B cell (primary cell): ENCODE data around the gene MAPK1. TPM values are rescaled to one million over a fixed set of nuclear protein-coding genes. Genes with fewer than 3 reads are reported as not detected.
"Not testable (repeated sequence)": the region's sequence is repeated elsewhere in the genome, so short reads cannot be mapped to it uniquely, and the experiment has no call there.

Experiments used
- ATAC-seq: fragments of 200-7000 bp; cut with Tn5 transposase; one replicate; pipeline ENCODE4 v1.10.0; 2021; ENCODE audit warnings: low read depth, mild to moderate bottlenecking, moderate number of reproducible peaks, moderate library complexity
- CTCF ChIA-PET: fragments of 350-600 bp; sonication (Branson Sonifier 250); formaldehyde crosslinking; loops from one replicate; lab custom pipeline; 2021; ENCODE audit warnings: antibody characterized with exemption, inconsistent platforms; lab: Charles Lee
- POLR2A ChIA-PET: fragments of 350-600 bp; sonication (Branson Sonifier 250); formaldehyde crosslinking; loops from one replicate; lab custom pipeline; 2021; ENCODE audit warnings: antibody characterized with exemption; lab: Charles Lee
- DNase-seq: peaks from one replicate; pipeline ENCODE4 v3.0.0; 2013
- H2AFZ ChIP-seq: 2 replicates; pipeline ENCODE4 v1.6.1; 2012; ENCODE audit warnings: mild to moderate bottlenecking, low read depth, low read length; ENCODE audit not compliant: insufficient read depth, poor library complexity, severe bottlenecking
- H3K27ac ChIP-seq, 2 donors: 1 replicate in 1 of 2; 2 replicates in 1 of 2; pipeline ENCODE4 v1.5.1; 2012 to 2013; ENCODE audit warnings: low read length in 2 of 2, mild to moderate bottlenecking in 2 of 2, moderate library complexity in 1 of 2
- H3K27me3 ChIP-seq, 4 experiments: fragments of 200-600 bp in 1 of 4; sonication (generic) in 1 of 4; replicated peaks in 1 of 4; 1 replicate in 2 of 4; 2 replicates in 2 of 4; pipeline versions ENCODE4 v1.6.1 to v1.7.0; 2013 to 2016; ENCODE audit warnings: low read length in 3 of 4, mild to moderate bottlenecking in 2 of 4, mixed read lengths in 1 of 4, moderate library complexity in 1 of 4; ENCODE audit not compliant: insufficient read depth in 4 of 4, control insufficient read depth in 3 of 4; ENCODE audit errors: control extremely low read depth in 1 of 4
- H3K36me3 ChIP-seq, 2 experiments: replicated peaks in 1 of 2; 1 replicate in 1 of 2; 2 replicates in 1 of 2; pipeline versions ENCODE4 v1.6.1 to v1.7.1; 2013; ENCODE audit warnings: low read length in 1 of 2; ENCODE audit not compliant: insufficient read depth in 2 of 2, control insufficient read depth in 1 of 2; ENCODE audit errors: control extremely low read depth in 1 of 2, extremely low read depth in 1 of 2
- H3K4me1 ChIP-seq, 2 donors: fragments of 200-600 bp in 1 of 2; sonication (generic) in 1 of 2; 1 replicate in 1 of 2; 2 replicates in 1 of 2; pipeline versions ENCODE4 v1.5.1 to v1.6.1; 2013 to 2017; ENCODE audit warnings: low read length in 2 of 2; ENCODE audit not compliant: control insufficient read depth in 2 of 2, insufficient read depth in 2 of 2
- H3K4me2 ChIP-seq: replicated peaks from 2 replicates; pipeline ENCODE3; 2012; ENCODE audit warnings: mild to moderate bottlenecking, low read depth, low read length; ENCODE audit not compliant: poor library complexity, severe bottlenecking
- H3K4me3 ChIP-seq, 5 experiments: fragments of 200-600 bp in 1 of 5; sonication (generic) in 1 of 5; 1 replicate in 3 of 5; 2 replicates in 2 of 5; pipeline versions ENCODE4 v1.5.1 to v1.7.0; 2011 to 2016; ENCODE audit warnings: low read length in 4 of 5, mild to moderate bottlenecking in 4 of 5, low read depth in 2 of 5, control low read depth in 1 of 5, moderate library complexity in 1 of 5; ENCODE audit not compliant: insufficient read depth in 1 of 5; ENCODE audit errors: control extremely low read depth in 1 of 5, extremely low read depth in 1 of 5
- H3K79me2 ChIP-seq: fragments of 200-600 bp; sonication (generic); one replicate; pipeline ENCODE4 v1.6.0; 2016; ENCODE audit warnings: low read length; ENCODE audit not compliant: control insufficient read depth, insufficient read depth
- H3K9ac ChIP-seq: fragments of 200-600 bp; sonication (generic); 2 replicates; pipeline ENCODE4 v1.6.1; 2017; ENCODE audit warnings: mild to moderate bottlenecking, low read length, moderate library complexity
- H3K9me3 ChIP-seq, 3 donors: one replicate each; pipeline versions ENCODE4 v1.6.1 to v1.7.1; 2013; ENCODE audit warnings: low read length in 2 of 3; ENCODE audit not compliant: control insufficient read depth in 2 of 3, insufficient read depth in 1 of 3; ENCODE audit errors: control extremely low read depth in 1 of 3
- H4K20me1 ChIP-seq: 2 replicates; pipeline ENCODE4 v1.6.0; 2012; ENCODE audit warnings: mild to moderate bottlenecking, low read length; ENCODE audit not compliant: insufficient read depth, control insufficient read depth, poor library complexity, severe bottlenecking
- H3K27ac Mint-ChIP-seq: one replicate; pipeline ENCODE4 v1.8.0; 2021; ENCODE audit warnings: mixed read lengths
- H3K27me3 Mint-ChIP-seq: one replicate; pipeline ENCODE4 v1.8.0; 2021; ENCODE audit warnings: mixed read lengths
- H3K4me1 Mint-ChIP-seq: one replicate; pipeline ENCODE4 v1.8.0; 2021; ENCODE audit warnings: mixed read lengths
- H3K4me3 Mint-ChIP-seq: one replicate; pipeline ENCODE4 v1.8.0; 2021; ENCODE audit warnings: mixed read lengths
- H3K9me3 Mint-ChIP-seq: one replicate; pipeline ENCODE4 v1.8.0; 2022; ENCODE audit warnings: mixed read lengths; ENCODE audit not compliant: insufficient read depth
- EZH2 ChIP-seq: IDR thresholded peaks from 2 replicates; pipeline ENCODE4 v1.6.1; 2012; ENCODE audit warnings: borderline replicate concordance, low read depth, mild to moderate bottlenecking, moderate library complexity, low read length; ENCODE audit not compliant: insufficient read depth, poor library complexity, severe bottlenecking
- WGBS: methylation state at CpG from one replicate; pipeline ENCODE4 v1.1.5; 2013; ENCODE audit warnings: missing lambda C conversion rate; ENCODE audit not compliant: insufficient coverage; 5-methylcytosine and 5-hydroxymethylcytosine counted together
- intact Hi-C: fragments of 100-400 bp; cut with micrococcal nuclease; formaldehyde crosslinking; loops from one replicate; pipeline ENCODE4 v1.10.0; 2022
- polyA plus RNA-seq: library from polyadenylated mRNA; depleted of rRNA; stranded (reverse); fragments of >200 nt; gene quantifications from 2 replicates; pipeline ENCODE4 v1.2.3, GENCODE V29; 2012
- total RNA-seq, 2 donors: library from RNA; stranded (reverse); fragments of 120-200 nt in 1 of 2; gene quantifications; 1 replicate in 1 of 2; 2 replicates in 1 of 2; pipeline versions ENCODE4 v1.2.3 to v1.2.4, GENCODE V29; 2013 to 2022
- TF ChIP-seq, protein P1 (sequence below): fragments of 200-600 bp; IDR thresholded peaks from one replicate; pipeline ENCODE4 v1.8.0; 2022; ENCODE audit warnings: antibody characterized with exemption, mild to moderate bottlenecking

The MAPK1 gene
- total and polyA plus RNA-seq, 2 donors (not counting 1 experiment from before 2014, with no cell fraction given): 24.0 to 155 TPM

DNA sequence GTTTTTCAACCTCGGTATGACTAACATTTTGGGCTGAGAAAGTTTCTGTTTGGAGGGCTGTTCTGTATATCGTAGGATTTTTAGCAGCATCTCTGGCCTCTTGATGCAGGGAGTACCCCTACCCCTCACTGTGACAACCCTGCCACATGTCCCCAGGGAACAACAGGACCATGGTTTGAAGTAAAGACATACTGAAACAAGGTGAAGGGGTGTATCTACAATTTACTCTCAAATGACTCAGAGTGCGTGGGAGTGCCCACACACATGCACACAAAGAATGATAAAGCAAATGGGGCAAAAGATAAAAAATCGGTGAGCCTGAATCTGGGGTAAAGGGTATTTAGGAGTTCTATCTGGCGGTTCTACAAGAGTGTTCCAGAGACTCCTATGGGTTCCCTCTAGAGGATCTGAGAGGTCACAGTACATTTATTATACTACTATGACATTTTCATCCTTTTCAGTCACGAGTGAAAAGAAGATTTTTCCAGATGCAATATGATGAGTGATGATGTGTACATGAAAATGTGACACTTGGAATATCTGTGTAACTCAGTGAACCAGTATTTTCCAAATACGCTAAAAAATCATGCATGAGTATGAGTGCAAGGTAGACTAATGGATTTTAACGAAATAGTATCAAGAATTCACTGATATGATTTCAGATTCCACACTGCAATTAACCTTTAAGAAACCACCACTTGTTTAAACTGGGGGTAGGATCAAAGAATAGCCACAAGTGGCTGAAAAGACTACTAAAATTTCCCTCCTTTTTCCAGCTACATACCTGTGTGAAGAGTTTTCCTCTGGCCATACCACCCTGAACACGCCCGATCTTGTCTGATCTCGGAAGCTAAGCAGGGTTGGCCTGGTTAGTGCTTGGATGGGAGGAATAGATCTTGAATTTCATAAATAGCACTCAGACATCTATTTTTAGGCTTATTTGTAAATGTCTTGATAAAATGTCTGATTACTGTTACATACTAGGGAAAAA is 75.5 kb downstream of the MAPK1 start:
- H3K4me2 ChIP-seq: no peak overlapping the region
- H3K4me3 ChIP-seq: no peak overlapping the region
- H3K9me3 ChIP-seq: no peaks in the 10 kb centered on the region
- ChIA-PET CTCF (no interaction called here), POLR2A (no interaction called here)
- Mint-ChIP-seq H3K9me3 (no peaks in the 10 kb centered on the region), H3K27me3 (no peaks in the 10 kb centered on the region), H3K4me1 (peaks cover 4% of the 10 kb centered on the region), H3K4me3 (no peak overlapping the region), H3K27ac (peak overlapping the region; percentile 33)
- no peak overlapping the region for H2AFZ ChIP-seq
- ATAC-seq (peak; percentile 28), DNase-seq (no peak)
- peaks cover 16% of the 10 kb centered on the region for H3K79me2 ChIP-seq
- no peaks in the 10 kb centered on the region for H4K20me1 ChIP-seq
- H3K4me1 ChIP-seq: no peaks in the 10 kb centered on the region
- H3K27me3 ChIP-seq: no peaks in the 10 kb centered on the region
- TF ChIP-seq, protein P1, sequence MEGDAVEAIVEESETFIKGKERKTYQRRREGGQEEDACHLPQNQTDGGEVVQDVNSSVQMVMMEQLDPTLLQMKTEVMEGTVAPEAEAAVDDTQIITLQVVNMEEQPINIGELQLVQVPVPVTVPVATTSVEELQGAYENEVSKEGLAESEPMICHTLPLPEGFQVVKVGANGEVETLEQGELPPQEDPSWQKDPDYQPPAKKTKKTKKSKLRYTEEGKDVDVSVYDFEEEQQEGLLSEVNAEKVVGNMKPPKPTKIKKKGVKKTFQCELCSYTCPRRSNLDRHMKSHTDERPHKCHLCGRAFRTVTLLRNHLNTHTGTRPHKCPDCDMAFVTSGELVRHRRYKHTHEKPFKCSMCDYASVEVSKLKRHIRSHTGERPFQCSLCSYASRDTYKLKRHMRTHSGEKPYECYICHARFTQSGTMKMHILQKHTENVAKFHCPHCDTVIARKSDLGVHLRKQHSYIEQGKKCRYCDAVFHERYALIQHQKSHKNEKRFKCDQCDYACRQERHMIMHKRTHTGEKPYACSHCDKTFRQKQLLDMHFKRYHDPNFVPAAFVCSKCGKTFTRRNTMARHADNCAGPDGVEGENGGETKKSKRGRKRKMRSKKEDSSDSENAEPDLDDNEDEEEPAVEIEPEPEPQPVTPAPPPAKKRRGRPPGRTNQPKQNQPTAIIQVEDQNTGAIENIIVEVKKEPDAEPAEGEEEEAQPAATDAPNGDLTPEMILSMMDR: no peak
- no peak for TF ChIP-seq EZH2
- H3K9ac ChIP-seq: no peak overlapping the region
- H3K36me3 ChIP-seq: peaks cover 6 to 46% of the 10 kb centered on the region in 2 experiments
- intact Hi-C loops: loop anchor here (2.0 kb wide), 1 partner anchor 43 kb away; no protein-coding TSS in a partner anchor
- WGBS: no CpG with 5 or more reads among the region's 11 CpGs
- H3K27ac ChIP-seq: no peak overlapping the region

DNA sequence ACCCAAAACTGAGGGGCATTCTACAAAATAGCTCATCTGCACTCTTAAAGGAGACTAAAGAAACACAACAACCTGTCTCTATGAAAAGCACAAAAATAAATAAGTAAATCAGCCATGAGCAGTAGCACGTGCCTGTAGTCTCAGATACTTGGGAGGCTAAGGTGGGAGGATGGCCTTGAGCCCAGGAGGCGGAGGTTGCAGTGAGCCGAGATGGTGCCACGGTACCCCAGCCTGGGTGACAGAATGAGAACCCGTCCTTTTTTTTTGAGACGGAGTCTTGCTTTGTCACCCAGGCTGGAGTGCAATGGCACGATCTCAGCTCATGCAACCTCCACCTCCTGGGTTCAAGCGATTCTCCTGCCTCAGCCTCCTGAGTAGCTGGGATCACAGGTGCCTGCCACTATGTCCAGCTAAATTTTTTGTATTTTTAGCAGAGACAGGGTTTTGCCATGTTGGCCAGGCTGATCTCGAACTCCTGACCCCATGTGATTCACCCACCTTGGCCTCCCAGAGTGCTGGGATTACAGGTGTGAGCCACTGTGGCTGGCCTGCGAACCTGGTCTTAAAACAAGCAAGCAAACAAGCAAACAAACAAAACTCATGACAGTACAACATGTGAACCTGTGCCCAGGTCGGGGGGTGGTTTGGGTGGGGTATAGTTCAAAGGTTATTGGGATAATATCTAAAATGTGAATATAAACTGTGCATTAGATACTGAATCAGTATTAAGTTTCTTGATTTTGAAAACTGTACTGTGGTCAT is 76.4 kb downstream of the MAPK1 start:
- peak overlapping the region; percentile 33 for H3K27ac Mint-ChIP-seq
- H3K4me1 Mint-ChIP-seq, ATAC-seq, H2AFZ ChIP-seq, H3K4me3 Mint-ChIP-seq, H3K4me2 ChIP-seq, H3K4me1 ChIP-seq, H4K20me1 ChIP-seq, H3K4me3 ChIP-seq, H3K9me3 Mint-ChIP-seq, H3K27ac ChIP-seq, H3K27me3 ChIP-seq, DNase-seq, CTCF ChIA-PET, H3K9ac ChIP-seq, H3K9me3 ChIP-seq, H3K27me3 Mint-ChIP-seq: not testable (repeated sequence)
- H3K79me2 ChIP-seq: peaks cover 16% of the 10 kb centered on the region
- H3K36me3 ChIP-seq: peaks cover 6 to 48% of the 10 kb centered on the region in 2 experiments
- intact Hi-C loops: loop anchor here (2.0 kb wide), 1 partner anchor 44 kb away; no protein-coding TSS in a partner anchor
- 93% methylated on average over 10 of the region's 11 CpGs for WGBS
- POLR2A ChIA-PET: interaction anchor here (0.7 kb wide), 1 partner anchor 55 kb away, joined by 3 read pairs; no protein-coding TSS in a partner anchor
